ENCODE data around the gene MELK. TPM values are rescaled to one million over a fixed set of nuclear protein-coding genes. Genes with fewer than 3 reads are reported as not detected.

MELK gene
- total RNA-seq, 2 donors from 2014 or later: 25.3 to 53.6 TPM

DNA sequence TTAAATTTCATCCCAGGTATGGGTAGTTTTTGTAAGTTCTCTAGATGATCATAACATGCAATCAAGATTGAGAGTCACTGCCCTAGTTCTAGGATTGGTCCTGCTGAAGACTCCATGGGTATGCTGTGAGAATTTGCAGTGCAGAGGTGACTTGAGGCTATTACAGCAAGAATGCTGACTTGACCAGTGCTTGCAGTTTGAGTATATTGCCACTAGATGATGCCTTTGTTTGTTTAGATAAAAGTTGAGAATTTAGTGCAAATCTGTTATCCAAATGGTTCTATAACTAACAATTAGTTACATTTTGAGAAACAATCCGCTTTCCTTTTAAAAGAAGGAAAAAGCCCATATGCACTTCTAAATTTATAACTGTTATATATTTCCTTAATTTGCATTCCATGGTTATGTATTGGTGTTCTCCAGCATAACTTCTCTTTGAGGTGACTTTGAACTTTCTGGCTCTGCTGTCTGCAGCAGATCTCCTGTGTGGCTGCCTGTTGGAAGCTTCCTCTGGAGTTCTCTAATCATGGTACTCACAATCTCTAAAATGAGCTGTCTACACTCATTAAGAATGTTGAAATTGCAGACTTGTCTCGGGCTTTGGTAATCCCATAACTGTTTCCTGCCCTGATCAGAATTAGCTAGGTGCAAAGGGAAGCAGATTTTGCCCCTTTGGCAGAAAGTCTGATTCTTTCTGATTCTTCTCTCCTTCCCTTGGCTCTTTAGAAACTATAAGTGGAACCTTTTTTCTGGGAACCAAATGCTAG lies 24.9 kb downstream of the MELK start:
- Mint-ChIP-seq H3K27me3 (no peaks in the 10 kb centered on the region), H3K27ac (no peak overlapping the region), H3K36me3 (no peaks in the 10 kb centered on the region), H3K9me3 (no peaks in the 10 kb centered on the region), H3K4me3 (no peak overlapping the region), H3K4me1 (ENCODE audit: low read depth in 2 of 2) (peaks cover under 1% of the 10 kb centered on the region in 2 donors)
- no peak for DNase-seq (ENCODE audit: low spot score)
- no peak for ATAC-seq

DNA sequence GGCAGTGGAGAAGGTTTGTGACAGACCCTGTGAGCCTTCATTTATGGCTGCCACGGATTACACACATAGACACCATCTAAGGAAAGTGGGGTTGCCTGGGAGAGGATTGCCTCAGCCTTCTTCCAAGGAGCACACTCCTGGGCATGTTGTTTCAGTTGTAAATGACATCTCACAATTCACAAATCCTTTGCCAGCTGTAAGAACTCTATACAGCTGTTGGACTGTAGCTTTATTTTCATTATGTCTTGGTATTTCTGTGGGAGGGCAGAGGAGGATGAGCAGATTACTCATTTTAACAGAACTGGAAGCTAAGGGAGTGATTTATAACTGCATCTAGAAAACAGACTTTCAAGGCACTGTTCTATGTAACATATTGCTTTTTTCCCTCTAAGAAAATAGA lies 25.6 kb downstream of the MELK start:
- H3K4me3 Mint-ChIP-seq: no peak overlapping the region
- DNase-seq (ENCODE audit: low spot score) (no peak), ATAC-seq (no peak)
- H3K9me3 Mint-ChIP-seq: no peaks in the 10 kb centered on the region
- no peaks in the 10 kb centered on the region for H3K27me3 Mint-ChIP-seq
- no peak overlapping the region for H3K27ac Mint-ChIP-seq
- no peaks in the 10 kb centered on the region for H3K36me3 Mint-ChIP-seq
- peaks cover 6 to 8% of the 10 kb centered on the region in 2 donors for H3K4me1 Mint-ChIP-seq (ENCODE audit: low read depth in 2 of 2)

GRCh38 chr9:36603006-36603405 lies 30.3 kb downstream of the MELK start:
- peak; percentile 76 to 87 for ATAC-seq
- H3K4me1 Mint-ChIP-seq (ENCODE audit: low read depth in 2 of 2): peaks cover 8 to 9% of the 10 kb centered on the region in 2 donors
- peak overlapping the region; percentile 88 to 89 for H3K27ac Mint-ChIP-seq

GRCh38 chr9:36609306-36609705 lies 36.6 kb downstream of the MELK start:
- peaks cover 5% of the 10 kb centered on the region for H3K36me3 Mint-ChIP-seq
- H3K4me1 Mint-ChIP-seq (ENCODE audit: low read depth in 2 of 2): peaks cover 5 to 7% of the 10 kb centered on the region in 2 donors
- H3K27ac Mint-ChIP-seq: no peak overlapping the region
- no peaks in the 10 kb centered on the region for H3K9me3 Mint-ChIP-seq
- H3K4me3 Mint-ChIP-seq: no peak overlapping the region
- DNase-seq (ENCODE audit: low spot score) (no peak), ATAC-seq (no peak)
- H3K27me3 Mint-ChIP-seq: no peaks in the 10 kb centered on the region

More at GRCh38 chr9:36603006-36603405, 30.3 kb downstream of the MELK start:
- no peak for DNase-seq (ENCODE audit: low spot score)
- no peaks in the 10 kb centered on the region for H3K27me3 Mint-ChIP-seq
- peak overlapping the region; percentile 77 for H3K4me3 Mint-ChIP-seq
- peaks cover 5% of the 10 kb centered on the region for H3K36me3 Mint-ChIP-seq
- no peaks in the 10 kb centered on the region for H3K9me3 Mint-ChIP-seq

GRCh38 chr9:36622121-36622520 lies 49.4 kb downstream of the MELK start:
- DNase-seq (ENCODE audit: low spot score): no peak
- peaks cover 5% of the 10 kb centered on the region for H3K36me3 Mint-ChIP-seq
- H3K9me3 Mint-ChIP-seq: no peaks in the 10 kb centered on the region
- no peak overlapping the region for H3K4me3 Mint-ChIP-seq
- no peaks in the 10 kb centered on the region for H3K27me3 Mint-ChIP-seq
- no peaks in the 10 kb centered on the region for H3K4me1 Mint-ChIP-seq (ENCODE audit: low read depth in 2 of 2)
- ATAC-seq: no peak
- H3K27ac Mint-ChIP-seq: no peak overlapping the region

GRCh38 chr9:36623280-36623679 lies 50.6 kb downstream of the MELK start:
- H3K4me1 Mint-ChIP-seq (ENCODE audit: low read depth in 2 of 2): no peaks in the 10 kb centered on the region
- H3K36me3 Mint-ChIP-seq: peaks cover 5% of the 10 kb centered on the region
- H3K4me3 Mint-ChIP-seq: no peak overlapping the region
- DNase-seq (ENCODE audit: low spot score) (no peak), ATAC-seq (no peak)
- no peaks in the 10 kb centered on the region for H3K27me3 Mint-ChIP-seq
- no peaks in the 10 kb centered on the region for H3K9me3 Mint-ChIP-seq
- no peak overlapping the region for H3K27ac Mint-ChIP-seq

- no peaks in the 10 kb centered on the region for H3K4me1 Mint-ChIP-seq (ENCODE audit: low read depth in 2 of 2)
- no peak overlapping the region for H3K4me3 Mint-ChIP-seq
- no peak for DNase-seq (ENCODE audit: low spot score)
- no peaks in the 10 kb centered on the region for H3K27me3 Mint-ChIP-seq
- H3K9me3 Mint-ChIP-seq: no peaks in the 10 kb centered on the region
- peak overlapping the region in 1 of 2 donors; percentile 18 for H3K27ac Mint-ChIP-seq
- peaks cover 5% of the 10 kb centered on the region for H3K36me3 Mint-ChIP-seq
- ATAC-seq: peak; percentile 17 to 36
Observed at GRCh38 chr9:36625006-36625615, 52.4 kb downstream of the MELK start.

GRCh38 chr9:36632892-36633291 lies 60.2 kb downstream of the MELK start:
- H3K4me3 Mint-ChIP-seq: no peak overlapping the region
- H3K9me3 Mint-ChIP-seq: no peaks in the 10 kb centered on the region
- H3K27me3 Mint-ChIP-seq: no peaks in the 10 kb centered on the region
- no peak overlapping the region for H3K27ac Mint-ChIP-seq
- DNase-seq (ENCODE audit: low spot score): no peak
- ATAC-seq: no peak
- H3K36me3 Mint-ChIP-seq: no peaks in the 10 kb centered on the region
- H3K4me1 Mint-ChIP-seq (ENCODE audit: low read depth in 2 of 2): no peaks in the 10 kb centered on the region

- Mint-ChIP-seq H3K4me1 (ENCODE audit: low read depth in 2 of 2) (peaks cover 0 to 2% of the 10 kb centered on the region in 2 donors), H3K36me3 (no peaks in the 10 kb centered on the region), H3K27ac (no peak overlapping the region), H3K9me3 (no peaks in the 10 kb centered on the region), H3K4me3 (no peak overlapping the region), H3K27me3 (no peaks in the 10 kb centered on the region)
- no peak for DNase-seq (ENCODE audit: low spot score)
- ATAC-seq: no peak
Observed at GRCh38 chr9:36637491-36638270, 65.0 kb downstream of the MELK start.

DNA sequence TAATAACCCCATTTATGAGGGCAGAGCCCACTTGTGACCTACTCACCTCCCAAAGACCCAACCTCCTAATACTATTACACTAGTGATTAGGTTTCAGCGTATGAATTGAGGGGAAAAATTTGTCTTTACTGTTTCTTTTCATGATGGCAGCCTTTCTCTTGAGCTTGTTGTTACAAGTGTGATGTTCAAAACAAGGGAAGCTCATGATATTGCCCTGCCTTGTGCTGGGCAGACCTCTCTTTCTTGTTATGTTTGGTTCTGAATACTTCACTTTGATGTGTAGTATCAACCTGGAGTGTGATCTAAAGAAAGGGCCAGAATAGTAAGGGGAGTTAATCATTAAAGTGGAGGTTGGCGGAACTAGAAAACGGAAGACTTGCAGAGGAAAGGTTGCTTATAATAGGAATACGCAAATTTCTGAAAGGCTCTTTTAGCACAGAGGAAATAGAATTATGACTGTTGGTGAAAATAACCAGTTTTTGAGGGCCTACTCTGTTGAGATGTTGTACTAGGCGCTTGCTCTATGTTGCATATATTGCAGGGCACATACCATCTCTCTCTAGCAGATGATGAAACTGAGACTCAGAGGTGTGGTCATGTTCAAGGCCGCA lies 68.2 kb downstream of the MELK start:
- Mint-ChIP-seq H3K27ac (no peak overlapping the region), H3K36me3 (no peaks in the 10 kb centered on the region)

GRCh38 chr9:36642817-36643216 lies 70.1 kb downstream of the MELK start:
- Mint-ChIP-seq H3K36me3 (no peaks in the 10 kb centered on the region), H3K4me3 (no peak overlapping the region)

More for the DNA sequence above, 68.2 kb downstream of the MELK start:
- Mint-ChIP-seq H3K9me3 (no peaks in the 10 kb centered on the region), H3K4me1 (ENCODE audit: low read depth in 2 of 2) (peaks cover 0 to 2% of the 10 kb centered on the region in 2 donors), H3K4me3 (no peak overlapping the region), H3K27me3 (no peaks in the 10 kb centered on the region)
- ATAC-seq (no peak), DNase-seq (ENCODE audit: low spot score) (no peak)

GRCh38 chr9:36656842-36657241 lies 84.1 kb downstream of the MELK start:
- peaks cover 12% of the 10 kb centered on the region for H3K36me3 Mint-ChIP-seq
- no peak overlapping the region for H3K4me3 Mint-ChIP-seq
- no peaks in the 10 kb centered on the region for H3K4me1 Mint-ChIP-seq (ENCODE audit: low read depth in 2 of 2)

More at GRCh38 chr9:36642817-36643216, 70.1 kb downstream of the MELK start:
- DNase-seq (ENCODE audit: low spot score): no peak
- Mint-ChIP-seq H3K27ac (no peak overlapping the region), H3K9me3 (no peaks in the 10 kb centered on the region), H3K4me1 (ENCODE audit: low read depth in 2 of 2) (peaks cover 0 to 2% of the 10 kb centered on the region in 2 donors), H3K27me3 (no peaks in the 10 kb centered on the region)
- ATAC-seq: no peak

GRCh38 chr9:36659500-36659899 lies 86.8 kb downstream of the MELK start:
- no peak for ATAC-seq
- Mint-ChIP-seq H3K36me3 (peaks cover 6% of the 10 kb centered on the region), H3K27me3 (no peaks in the 10 kb centered on the region), H3K27ac (no peak overlapping the region), H3K9me3 (no peaks in the 10 kb centered on the region), H3K4me1 (ENCODE audit: low read depth in 2 of 2) (no peaks in the 10 kb centered on the region), H3K4me3 (no peak overlapping the region)
- no peak for DNase-seq (ENCODE audit: low spot score)

More at GRCh38 chr9:36656842-36657241, 84.1 kb downstream of the MELK start:
- Mint-ChIP-seq H3K27me3 (no peaks in the 10 kb centered on the region), H3K27ac (no peak overlapping the region), H3K9me3 (no peaks in the 10 kb centered on the region)
- ATAC-seq (no peak), DNase-seq (ENCODE audit: low spot score) (no peak)

All from natural killer cell treated with Interleukin-12 subunit alpha and Interleukin-12 subunit beta and Interleukin-15 and Interleukin-18, amount 100 ng/mL, for 72 hours (primary cell).